Thoracic aorta (tissue), 2 donors: ENCODE results near the gene SLC4A9. TPM values are rescaled to one million over a fixed set of nuclear protein-coding genes. Genes with fewer than 3 reads are reported as not detected.
"Not testable (repeated sequence)": the region's sequence is repeated elsewhere in the genome, so short reads cannot be mapped to it uniquely, and the experiment has no call there.

Experiments used
- ATAC-seq: fragments of 150-250 bp; one replicate; pipeline ENCODE4 v1.8.0; 2017; ENCODE audit warnings: low read depth; ENCODE audit not compliant: insufficient number of reproducible peaks, low FRiP score
- DNase-seq: peaks from one replicate; pipeline ENCODE4 v3.0.0-alpha.2; 2020; ENCODE audit warnings: low spot score
- H3K27ac ChIP-seq, 2 donors: fragments of 200-600 bp; sonication (generic); 1 replicate in 1 of 2; 2 replicates in 1 of 2; pipeline ENCODE4 v1.5.1; 2016; ENCODE audit warnings: mild to moderate bottlenecking in 2 of 2, moderate library complexity in 2 of 2
- H3K27me3 ChIP-seq: fragments of 200-600 bp; sonication (generic); replicated peaks from 2 replicates; pipeline ENCODE4 v1.6.0; 2016; ENCODE audit warnings: mild to moderate bottlenecking; ENCODE audit not compliant: insufficient read depth
- H3K36me3 ChIP-seq: fragments of 200-600 bp; sonication (generic); one replicate; pipeline ENCODE4 v1.5.1; 2016
- H3K4me1 ChIP-seq, 2 donors: fragments of 200-600 bp; sonication (generic); 1 replicate in 1 of 2; 2 replicates in 1 of 2; pipeline versions ENCODE4 v1.5.1 to v1.6.0; 2016; ENCODE audit warnings: low read depth in 2 of 2, mild to moderate bottlenecking in 1 of 2; ENCODE audit not compliant: control insufficient read depth in 1 of 2
- H3K4me3 ChIP-seq: fragments of 200-600 bp; sonication (generic); 2 replicates; pipeline ENCODE4 v1.5.1; 2016; ENCODE audit warnings: mild to moderate bottlenecking
- H3K9me3 ChIP-seq: fragments of 200-600 bp; sonication (generic); 2 replicates; pipeline ENCODE4 v1.5.1; 2016
- CTCF ChIP-seq: fragments of 200-600 bp; sonication (generic); IDR thresholded peaks from one replicate; pipeline ENCODE4 v1.5.1; 2019; ENCODE audit warnings: antibody characterized with exemption
- total RNA-seq, 2 donors: library from RNA; depleted of rRNA; stranded (reverse); fragments of >200 nt; gene quantifications; one replicate each; pipeline versions ENCODE4 v1.1.0 to v1.2.3, GENCODE V29; 2016

Gene SLC4A9
- total RNA-seq, 2 donors from 2014 or later, result not detected

- no peak for TF ChIP-seq CTCF
- peaks cover 8 to 21% of the 10 kb centered on the region in 2 donors for H3K4me1 ChIP-seq
- ATAC-seq, result no peak
These were observed 60.8 kb downstream of the SLC4A9 start for GRCh38 chr5:140420665-140421361.

DNA sequence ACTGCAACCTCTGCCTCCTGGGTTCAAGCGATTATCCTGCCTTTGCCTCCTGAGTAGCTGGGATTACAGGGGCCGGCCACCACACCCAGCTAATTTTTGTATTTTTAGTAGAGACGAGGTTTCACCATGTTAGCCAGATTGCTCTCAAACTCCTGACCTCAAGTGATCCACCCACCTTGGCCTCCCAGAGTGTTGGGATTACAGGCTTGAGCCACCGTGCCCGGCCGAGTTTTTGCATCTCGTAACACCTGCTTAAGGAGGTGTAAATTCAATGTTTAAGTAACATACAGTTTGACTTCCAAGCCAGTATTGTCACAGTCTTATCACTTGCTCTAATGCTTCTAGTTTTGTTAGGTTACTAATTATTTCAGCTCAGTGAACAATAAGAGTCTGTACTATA lies 61.4 kb downstream of the SLC4A9 start:
- peaks cover 8 to 21% of the 10 kb centered on the region in 2 donors for H3K4me1 ChIP-seq
- not testable (repeated sequence) for ATAC-seq

More at GRCh38 chr5:140420665-140421361, 60.8 kb downstream of the SLC4A9 start:
- Histone ChIP-seq H3K36me3 (no peaks in the 10 kb centered on the region), H3K27me3 (no peaks in the 10 kb centered on the region), H3K4me3 (no peak overlapping the region), H3K9me3 (no peaks in the 10 kb centered on the region), H3K27ac (no peak overlapping the region)
- DNase-seq, result no peak

DNA sequence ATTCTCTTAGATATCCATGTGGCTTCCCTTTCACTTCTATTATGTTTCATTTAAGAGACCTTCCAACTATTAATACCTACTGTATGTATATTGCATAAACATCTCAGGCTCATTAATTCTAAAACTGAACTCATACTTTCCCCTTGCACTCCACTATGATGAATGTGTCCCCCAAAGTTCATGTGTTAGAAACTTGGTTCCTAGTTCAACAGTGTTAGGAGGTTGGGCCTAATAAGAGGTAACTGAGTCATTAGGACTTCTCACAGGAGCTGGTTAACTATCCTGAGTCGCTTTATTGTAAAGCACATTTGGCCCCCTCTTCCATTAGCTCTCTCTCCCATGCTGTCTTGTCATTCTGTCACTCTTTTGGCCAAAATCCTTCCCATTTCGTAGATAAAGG lies 63.6 kb downstream of the SLC4A9 start:
- Histone ChIP-seq H3K4me1 (peaks cover 8 to 20% of the 10 kb centered on the region in 2 donors), H3K36me3 (no peaks in the 10 kb centered on the region), H3K27ac (no peak overlapping the region), H3K4me3 (no peak overlapping the region), H3K27me3 (no peaks in the 10 kb centered on the region), H3K9me3 (no peaks in the 10 kb centered on the region)
- ATAC-seq (no peak), DNase-seq (no peak)
- TF ChIP-seq CTCF, result no peak

More for the DNA sequence above, 61.4 kb downstream of the SLC4A9 start:
- H3K27ac ChIP-seq, H3K4me3 ChIP-seq, H3K27me3 ChIP-seq, DNase-seq, H3K9me3 ChIP-seq, H3K36me3 ChIP-seq: not testable (repeated sequence)

DNA sequence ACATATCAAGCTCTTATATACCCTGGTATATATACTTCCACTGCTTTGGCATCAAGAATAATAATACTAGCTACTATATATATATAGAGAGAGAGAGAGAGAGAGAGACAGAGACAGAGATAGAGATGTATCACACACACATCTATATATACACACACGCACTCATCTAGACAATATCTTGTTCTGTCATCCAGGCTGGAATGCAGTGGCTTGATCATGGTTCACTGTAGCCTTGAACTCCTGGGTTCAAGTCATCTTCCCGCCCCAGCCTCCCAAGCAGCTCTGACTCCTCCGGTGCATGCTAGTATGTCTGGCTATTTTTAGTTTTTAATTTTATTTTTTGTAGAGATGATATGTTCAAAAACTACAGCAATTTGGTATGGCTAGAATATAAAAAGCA lies 64.1 kb downstream of the SLC4A9 start:
- no peak overlapping the region for H3K4me3 ChIP-seq
- no peak for TF ChIP-seq CTCF
- no peaks in the 10 kb centered on the region for H3K9me3 ChIP-seq
- DNase-seq, result no peak
- no peaks in the 10 kb centered on the region for H3K36me3 ChIP-seq
- H3K27ac ChIP-seq, result no peak overlapping the region
- H3K4me1 ChIP-seq, result peaks cover 8 to 14% of the 10 kb centered on the region in 2 donors
- ATAC-seq, result no peak
- H3K27me3 ChIP-seq, result no peaks in the 10 kb centered on the region

Other genes starting within 250 kb of the SLC4A9 start
- 10 to 100 TPM; 41.6 to 44.3 TPM for gene PURA, start 246.1 kb upstream of the SLC4A9 start, total RNA-seq
- 10 to 100 TPM; 24.2 to 25.9 TPM for gene IGIP, start 234.3 kb upstream of the SLC4A9 start, total RNA-seq
- gene CYSTM1, start 185.0 kb upstream of the SLC4A9 start, total RNA-seq, result 10 to 100 TPM; 64.9 to 89.5 TPM
- 10 to 100 TPM; 62.5 to 72.2 TPM for gene PFDN1, start 57.1 kb upstream of the SLC4A9 start, total RNA-seq
- gene HBEGF, start 13.6 kb upstream of the SLC4A9 start, total RNA-seq, result 10 to 100 TPM; 22.6 to 36.0 TPM
- 100 to 1,000 TPM; 106 to 173 TPM for gene ANKHD1, start 41.6 kb downstream of the SLC4A9 start, total RNA-seq
- gene EIF4EBP3, start 187.5 kb downstream of the SLC4A9 start, total RNA-seq, result 1 to 10 TPM in 1 of 2 donors, not detected in 1; 6.0 TPM
- 10 to 100 TPM; 29.6 to 34.3 TPM for gene SRA1, start 197.3 kb downstream of the SLC4A9 start, total RNA-seq
- 10 to 100 TPM; 31.3 to 34.9 TPM for gene APBB3, start 204.4 kb downstream of the SLC4A9 start, total RNA-seq
- gene SLC35A4, start 204.6 kb downstream of the SLC4A9 start, total RNA-seq, result 10 to 100 TPM; 21.7 to 40.2 TPM